ENCODE results near the gene GDF15. TPM values are rescaled to one million over a fixed set of nuclear protein-coding genes. Genes with fewer than 3 reads are reported as not detected.

GDF15 gene
- total and polyA plus RNA-seq, 2 donors (not counting 1 experiment from before 2014, with no cell fraction given) = 0.19 TPM; not detected in 1

GRCh38 chr19:18424122-18424889, 38.3 kb downstream of the GDF15 start:
- H3K4me3 ChIP-seq (ENCODE audit: control extremely low read depth in 1 of 5, extremely low read depth in 1 of 5, insufficient read depth in 1 of 5, low read depth in 2 of 5, low read length in 4 of 5) = no peak overlapping the region
- H3K27me3 ChIP-seq (replicated peaks in 1 of 4; ENCODE audit: control extremely low read depth in 1 of 4, control insufficient read depth in 3 of 4, insufficient read depth in 4 of 4, low read length in 3 of 4) = peaks cover 0 to 5% (median 0%) of the 10 kb centered on the region in 4 experiments
- no peaks in the 10 kb centered on the region for H3K9me3 ChIP-seq (ENCODE audit: control extremely low read depth in 1 of 3, control insufficient read depth in 2 of 3, insufficient read depth in 1 of 3, low read length in 2 of 3)
- CTCF ChIA-PET = no interaction called here
- H3K9ac ChIP-seq (ENCODE audit: low read length) = no peak overlapping the region
- H3K4me1 ChIP-seq (ENCODE audit: control insufficient read depth in 2 of 2, insufficient read depth in 2 of 2, low read length in 2 of 2) = peaks cover 26 to 44% of the 10 kb centered on the region in 2 donors
- POLR2A ChIA-PET = interaction anchor here (0.6 kb wide), 2 partner anchors 323 to 476 kb away, joined by 3 read pairs; no protein-coding TSS in a partner anchor
- H3K36me3 ChIP-seq (replicated peaks in 1 of 2; ENCODE audit: control extremely low read depth in 1 of 2, control insufficient read depth in 1 of 2, extremely low read depth in 1 of 2, insufficient read depth in 2 of 2, low read length in 1 of 2) = no peaks in the 10 kb centered on the region
- DNase-seq (no peak), ATAC-seq (ENCODE audit: low read depth) (no peak)
- intact Hi-C loops (cut with micrococcal nuclease) = loop anchor here (5.0 kb wide), 1 partner anchor 37 kb away; the partner anchor contains the start of gene GDF15
- no peak overlapping the region for H3K27ac ChIP-seq (ENCODE audit: low read length in 2 of 2)
- no peaks in the 10 kb centered on the region for H3K27me3 Mint-ChIP-seq
- WGBS (ENCODE audit: insufficient coverage) = 74% methylated on average over 21 of the region's 22 CpGs
- peaks cover 41% of the 10 kb centered on the region for H4K20me1 ChIP-seq (ENCODE audit: control insufficient read depth, insufficient read depth, low read length, poor library complexity, severe bottlenecking)
- H3K27ac Mint-ChIP-seq = no peak overlapping the region
- no peaks in the 10 kb centered on the region for H3K9me3 Mint-ChIP-seq (ENCODE audit: insufficient read depth)
- no peak overlapping the region for H3K4me3 Mint-ChIP-seq
- H2AFZ ChIP-seq (ENCODE audit: insufficient read depth, low read depth, low read length, poor library complexity, severe bottlenecking) = no peak overlapping the region
- peaks cover 35% of the 10 kb centered on the region for H3K4me1 Mint-ChIP-seq
- TF ChIP-seq EZH2 (IDR thresholded peaks at IDR 0.05; ENCODE audit: borderline replicate concordance, insufficient read depth, low read depth, low read length, poor library complexity, severe bottlenecking) (no peak), CTCF (IDR thresholded peaks at IDR 0.05) (no peak)
- H3K4me2 ChIP-seq (replicated peaks; ENCODE audit: low read depth, low read length, poor library complexity, severe bottlenecking) = no peak overlapping the region
- peaks cover 28% of the 10 kb centered on the region for H3K79me2 ChIP-seq (ENCODE audit: control insufficient read depth, insufficient read depth, low read length)

GRCh38 chr19:18424890-18425514, 39.0 kb downstream of the GDF15 start:
- no peak for ATAC-seq (ENCODE audit: low read depth)
- H4K20me1 ChIP-seq (ENCODE audit: control insufficient read depth, insufficient read depth, low read length, poor library complexity, severe bottlenecking) = peaks cover 39% of the 10 kb centered on the region
- intact Hi-C loops (cut with micrococcal nuclease) = loop anchor here (5.0 kb wide), 1 partner anchor 38 kb away; the partner anchor contains the start of gene GDF15
- no peak overlapping the region for H3K27ac ChIP-seq (ENCODE audit: low read length in 2 of 2)
- H3K4me1 Mint-ChIP-seq = peaks cover 38% of the 10 kb centered on the region
- H3K36me3 ChIP-seq (replicated peaks in 1 of 2; ENCODE audit: control extremely low read depth in 1 of 2, control insufficient read depth in 1 of 2, extremely low read depth in 1 of 2, insufficient read depth in 2 of 2, low read length in 1 of 2) = no peaks in the 10 kb centered on the region
- no peak overlapping the region for H3K4me2 ChIP-seq (replicated peaks; ENCODE audit: low read depth, low read length, poor library complexity, severe bottlenecking)
- H3K27ac Mint-ChIP-seq = no peak overlapping the region
- POLR2A ChIA-PET = no interaction called here
- peaks cover 25% of the 10 kb centered on the region for H3K79me2 ChIP-seq (ENCODE audit: control insufficient read depth, insufficient read depth, low read length)
- peaks cover 0 to 3% (median 0%) of the 10 kb centered on the region in 4 experiments for H3K27me3 ChIP-seq (replicated peaks in 1 of 4; ENCODE audit: control extremely low read depth in 1 of 4, control insufficient read depth in 3 of 4, insufficient read depth in 4 of 4, low read length in 3 of 4)
- H3K4me3 ChIP-seq (ENCODE audit: control extremely low read depth in 1 of 5, extremely low read depth in 1 of 5, insufficient read depth in 1 of 5, low read depth in 2 of 5, low read length in 4 of 5) = no peak overlapping the region
- H3K27me3 Mint-ChIP-seq = no peaks in the 10 kb centered on the region
- TF ChIP-seq EZH2 (IDR thresholded peaks at IDR 0.05; ENCODE audit: borderline replicate concordance, insufficient read depth, low read depth, low read length, poor library complexity, severe bottlenecking) (no peak), CTCF (IDR thresholded peaks at IDR 0.05) (no peak)
- no peak overlapping the region for H2AFZ ChIP-seq (ENCODE audit: insufficient read depth, low read depth, low read length, poor library complexity, severe bottlenecking)
- H3K9ac ChIP-seq (ENCODE audit: low read length) = no peak overlapping the region
- no peaks in the 10 kb centered on the region for H3K9me3 Mint-ChIP-seq (ENCODE audit: insufficient read depth)
- DNase-seq = no peak
- CTCF ChIA-PET = interaction anchor here (2.4 kb wide), 1 partner anchor 37 kb away, joined by 7 read pairs; no protein-coding TSS in a partner anchor
- peaks cover 30 to 48% of the 10 kb centered on the region in 2 donors for H3K4me1 ChIP-seq (ENCODE audit: control insufficient read depth in 2 of 2, insufficient read depth in 2 of 2, low read length in 2 of 2)
- H3K4me3 Mint-ChIP-seq = no peak overlapping the region
- WGBS (ENCODE audit: insufficient coverage) = 90% methylated on average over 13 of the region's 17 CpGs
- H3K9me3 ChIP-seq (ENCODE audit: control extremely low read depth in 1 of 3, control insufficient read depth in 2 of 3, insufficient read depth in 1 of 3, low read length in 2 of 3) = no peaks in the 10 kb centered on the region
